K562 (cell line): ENCODE results near the gene SLC25A26.

ENCODE experiments used
- EP300 ChIP-seq: IDR thresholded peaks from 2 replicates; pipeline ENCODE4 v1.6.1; 2012; ENCODE audit warnings: low read length, improper control_type of control experiment
- POLR2AphosphoS5 ChIP-seq: IDR thresholded peaks from 2 replicates; pipeline ENCODE4 v1.6.1; 2011; ENCODE audit warnings: mild to moderate bottlenecking, low read depth, low read length, moderate library complexity; ENCODE audit not compliant: control insufficient read depth, insufficient read depth

- no peak for TF ChIP-seq POLR2AphosphoS5
- TF ChIP-seq EP300: no peak
Measured at GRCh38 chr3:66361356-66361755, 140.6 kb downstream of the SLC25A26 start.
